ENCODE measurements around the gene PTPRN.
"Not testable (repeated sequence)": the region's sequence is repeated elsewhere in the genome, so short reads cannot be mapped to it uniquely, and the experiment has no call there.

PTPRN gene

DNA sequence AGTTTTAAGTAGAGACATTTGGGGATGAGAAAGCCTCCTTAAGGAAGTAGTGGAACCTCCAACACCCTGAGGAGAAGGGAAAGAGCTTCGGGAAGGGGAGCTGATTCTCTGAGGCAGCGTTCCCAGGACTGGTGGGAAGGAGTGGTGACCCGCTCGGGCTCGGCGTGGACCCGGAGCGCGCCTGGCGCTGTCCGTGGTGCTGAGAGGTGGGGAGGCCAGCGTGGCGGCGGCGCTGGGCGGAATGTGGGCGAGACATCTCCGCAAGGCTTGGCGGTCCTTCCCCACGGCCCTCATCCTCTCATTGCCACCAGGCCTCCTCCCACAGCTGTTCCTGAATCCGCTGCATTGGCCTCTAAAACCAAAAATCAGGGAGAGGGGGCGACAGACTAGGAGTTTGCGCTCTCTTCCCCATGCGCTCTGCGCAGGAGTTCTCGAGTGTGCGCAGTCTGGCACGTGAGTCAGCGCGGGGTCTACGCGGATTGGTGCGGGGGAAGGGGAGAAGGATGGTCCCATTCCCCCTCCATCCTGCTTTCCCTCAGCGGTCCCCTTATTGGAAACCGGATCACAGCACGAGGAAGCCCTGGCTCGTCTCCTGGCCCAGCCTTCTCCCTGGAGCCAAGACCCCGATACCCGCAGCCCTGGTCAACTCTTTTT, 22.5 kb upstream of the PTPRN start:
- DNase-seq (ENCODE audit: extremely low spot score) = no peak
- CTCF ChIA-PET = no interaction called here
- POLR2A ChIA-PET = no interaction called here
- TF ChIP-seq, protein P1, sequence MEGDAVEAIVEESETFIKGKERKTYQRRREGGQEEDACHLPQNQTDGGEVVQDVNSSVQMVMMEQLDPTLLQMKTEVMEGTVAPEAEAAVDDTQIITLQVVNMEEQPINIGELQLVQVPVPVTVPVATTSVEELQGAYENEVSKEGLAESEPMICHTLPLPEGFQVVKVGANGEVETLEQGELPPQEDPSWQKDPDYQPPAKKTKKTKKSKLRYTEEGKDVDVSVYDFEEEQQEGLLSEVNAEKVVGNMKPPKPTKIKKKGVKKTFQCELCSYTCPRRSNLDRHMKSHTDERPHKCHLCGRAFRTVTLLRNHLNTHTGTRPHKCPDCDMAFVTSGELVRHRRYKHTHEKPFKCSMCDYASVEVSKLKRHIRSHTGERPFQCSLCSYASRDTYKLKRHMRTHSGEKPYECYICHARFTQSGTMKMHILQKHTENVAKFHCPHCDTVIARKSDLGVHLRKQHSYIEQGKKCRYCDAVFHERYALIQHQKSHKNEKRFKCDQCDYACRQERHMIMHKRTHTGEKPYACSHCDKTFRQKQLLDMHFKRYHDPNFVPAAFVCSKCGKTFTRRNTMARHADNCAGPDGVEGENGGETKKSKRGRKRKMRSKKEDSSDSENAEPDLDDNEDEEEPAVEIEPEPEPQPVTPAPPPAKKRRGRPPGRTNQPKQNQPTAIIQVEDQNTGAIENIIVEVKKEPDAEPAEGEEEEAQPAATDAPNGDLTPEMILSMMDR (IDR thresholded peaks at IDR 0.05; ENCODE audit: control extremely low read depth, extremely low read depth, low read depth, missing control alignments) = no peak

DNA sequence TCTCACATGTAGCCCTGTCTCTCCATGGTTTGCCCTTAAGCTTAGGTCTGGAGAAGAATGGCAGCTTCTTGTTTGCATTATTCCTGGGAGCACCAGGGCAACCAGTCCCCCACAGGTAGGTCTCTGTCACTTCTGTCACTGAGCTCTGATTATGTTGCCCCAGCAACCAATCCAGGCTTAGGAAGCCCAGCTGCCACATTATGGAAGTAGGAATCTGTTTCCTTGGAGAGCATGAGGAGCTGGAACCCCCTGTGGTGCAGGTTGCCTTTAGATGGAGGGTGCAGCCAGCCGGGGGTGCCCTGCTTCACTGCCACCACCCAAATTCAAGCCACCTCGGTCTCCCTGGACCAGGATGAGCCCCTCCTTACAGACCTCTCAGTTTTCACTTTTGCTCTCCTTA, 18.5 kb upstream of the PTPRN start:
- CTCF ChIA-PET = interaction anchor here (1.6 kb wide), 1 partner anchor 208 kb away, joined by 3 read pairs; no protein-coding TSS in a partner anchor
- TF ChIP-seq, protein P1 (IDR thresholded peaks at IDR 0.05; ENCODE audit: control extremely low read depth, extremely low read depth, low read depth, missing control alignments) = no peak

DNA sequence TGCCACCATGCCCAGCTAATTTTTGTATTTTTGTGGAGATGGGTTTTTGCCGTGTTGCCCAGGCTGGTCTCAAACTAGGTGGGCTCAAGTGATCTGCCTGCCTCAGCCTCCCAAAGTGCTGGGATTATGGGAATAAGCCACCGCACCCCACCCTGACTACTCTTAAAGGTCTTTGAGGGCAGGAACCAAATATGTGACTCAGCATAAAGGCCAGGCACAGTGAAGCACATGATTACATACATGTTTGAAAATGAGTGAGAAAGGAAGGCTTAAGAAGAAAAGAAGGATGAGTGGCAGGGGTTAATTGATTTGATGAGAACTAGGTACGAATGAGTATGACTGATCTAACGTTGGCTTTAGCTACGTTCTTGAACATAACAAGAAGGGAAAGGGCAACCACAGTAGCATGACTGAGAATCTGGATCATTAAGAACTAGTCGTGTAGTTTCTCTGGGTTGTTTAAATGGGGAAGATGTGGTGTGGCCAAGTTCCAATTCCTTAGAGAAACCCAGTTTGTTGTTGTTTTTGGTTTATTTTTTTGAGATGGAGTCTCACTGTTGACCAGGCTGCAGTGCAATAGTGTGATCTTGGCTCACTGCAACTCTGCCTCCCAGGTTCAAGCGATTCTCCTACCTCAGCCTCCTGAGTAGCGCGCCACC, 16.6 kb upstream of the PTPRN start:
- DNase-seq (ENCODE audit: extremely low spot score) = no peak
- TF ChIP-seq, protein P1 (IDR thresholded peaks at IDR 0.05; ENCODE audit: control extremely low read depth, extremely low read depth, low read depth, missing control alignments) = no peak
- ChIA-PET CTCF (no interaction called here), POLR2A (no interaction called here)

More for the DNA sequence above, 18.5 kb upstream of the PTPRN start:
- POLR2A ChIA-PET = no interaction called here
- no peak for DNase-seq (ENCODE audit: extremely low spot score)

DNA sequence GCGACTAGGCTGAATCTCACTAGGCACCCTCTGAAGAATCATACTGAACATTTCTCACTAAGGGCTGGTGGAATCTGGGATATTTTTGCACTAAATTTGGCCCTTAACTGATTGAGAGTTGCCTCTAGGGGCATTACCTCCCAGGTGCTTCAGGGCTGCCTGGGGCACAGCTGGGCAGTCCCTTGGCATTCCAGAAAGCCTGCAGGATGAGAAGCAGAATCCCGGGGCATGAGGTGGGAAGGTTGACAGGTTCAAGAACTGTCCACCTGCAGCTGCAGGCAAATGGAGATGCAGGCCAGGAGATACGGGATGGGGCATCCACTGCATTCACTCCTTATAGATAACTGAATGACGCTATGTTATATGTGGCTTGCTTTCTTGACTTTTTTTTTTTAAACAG, 15.9 kb upstream of the PTPRN start:
- ChIA-PET POLR2A (no interaction called here), CTCF (no interaction called here)
- TF ChIP-seq, protein P1 (IDR thresholded peaks at IDR 0.05; ENCODE audit: control extremely low read depth, extremely low read depth, low read depth, missing control alignments) = no peak
- DNase-seq (ENCODE audit: extremely low spot score) = no peak

DNA sequence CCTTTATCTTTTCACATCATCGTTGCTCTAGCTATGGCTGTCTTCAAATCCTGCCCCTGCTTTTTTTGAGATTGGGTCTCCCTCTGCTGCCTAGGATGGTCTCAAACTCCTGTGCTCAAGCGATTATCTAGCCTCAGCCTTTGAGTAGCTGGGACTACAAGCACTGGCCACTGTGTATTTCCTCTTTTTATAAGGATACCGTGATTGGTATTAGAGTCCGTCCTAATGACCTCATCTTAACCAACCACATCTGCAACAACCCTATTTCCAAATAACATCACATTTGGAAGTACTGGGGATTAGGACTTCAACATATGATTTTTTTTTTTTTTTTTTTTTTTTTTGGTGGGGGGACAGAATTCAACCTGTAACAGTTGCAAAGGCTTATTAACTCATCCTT, 14.2 kb upstream of the PTPRN start:
- ChIA-PET POLR2A (no interaction called here), CTCF (interaction anchor here (0.7 kb wide), 1 partner anchor 24 kb away, joined by 3 read pairs; no protein-coding TSS in a partner anchor)
- TF ChIP-seq, protein P1 (IDR thresholded peaks at IDR 0.05; ENCODE audit: control extremely low read depth, extremely low read depth, low read depth, missing control alignments) = no peak
- no peak for DNase-seq (ENCODE audit: extremely low spot score)

DNA sequence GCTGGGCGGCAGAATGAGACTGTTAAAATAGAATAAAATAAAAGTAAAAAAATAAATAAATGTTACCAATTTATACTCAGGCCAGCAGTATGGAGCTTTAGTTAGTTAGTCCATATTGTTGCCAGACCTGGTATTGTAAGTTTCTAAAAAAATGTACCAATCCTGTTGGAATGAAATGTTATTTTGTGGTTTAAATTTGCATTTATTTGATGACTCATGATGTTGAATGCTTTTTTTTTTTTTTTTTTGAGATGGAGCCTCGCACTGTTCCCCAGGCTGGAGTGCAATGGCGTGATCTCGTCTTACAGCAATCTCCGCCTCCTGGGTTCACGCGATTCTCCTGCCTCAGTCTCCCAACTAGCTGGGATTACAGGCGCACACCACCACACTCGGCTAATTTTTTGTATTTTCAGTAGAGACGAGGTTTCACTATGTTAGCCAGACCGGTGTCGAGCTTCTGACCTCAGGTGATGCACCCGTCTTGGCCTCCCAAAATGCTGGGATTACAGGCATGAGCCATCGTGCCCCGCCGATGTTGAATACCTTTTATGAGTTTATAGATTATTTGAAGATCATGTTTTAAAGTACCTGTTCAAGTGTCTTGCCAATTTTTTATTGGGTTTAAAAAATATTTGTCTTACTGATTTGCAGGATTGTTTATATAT, 5.7 kb upstream of the PTPRN start:
- CTCF ChIA-PET = interaction anchor here (0.8 to 1.9 kb wide), 2 partner anchors 36 to 307 kb away, joined by 3 to 4 read pairs; no protein-coding TSS in a partner anchor
- POLR2A ChIA-PET = no interaction called here
- TF ChIP-seq, protein P1 (IDR thresholded peaks at IDR 0.05; ENCODE audit: control extremely low read depth, extremely low read depth, low read depth, missing control alignments) = no peak
- DNase-seq (ENCODE audit: extremely low spot score) = no peak

DNA sequence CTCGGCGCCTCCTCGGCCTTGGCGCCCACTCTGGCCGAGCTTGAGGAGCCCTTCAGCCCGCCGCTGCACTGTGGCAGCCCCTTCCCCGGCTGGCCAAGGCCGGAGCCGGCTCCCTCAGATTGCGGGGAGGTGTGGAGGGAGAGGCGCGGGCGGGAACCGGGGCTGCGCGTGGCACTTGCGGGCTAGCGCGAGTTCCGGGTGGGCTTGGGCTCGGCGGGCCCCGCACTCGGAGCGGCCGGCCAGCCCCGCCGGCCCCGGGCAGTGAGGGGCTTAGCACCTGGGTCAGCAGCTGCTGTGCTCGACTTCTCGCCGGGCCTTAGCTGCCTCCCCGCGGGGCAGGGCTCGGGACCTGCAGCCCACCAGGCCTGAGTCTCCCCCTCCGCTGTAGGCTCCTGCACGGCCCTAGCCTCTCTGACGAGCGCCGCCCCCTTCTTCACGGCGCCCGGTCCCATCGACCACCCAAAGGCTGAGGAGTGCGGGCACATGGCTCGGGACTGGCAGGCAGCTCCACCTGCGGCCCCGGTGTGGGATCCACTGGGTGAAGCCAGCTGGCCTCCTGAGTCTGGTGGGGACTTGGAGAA, 3.6 kb upstream of the PTPRN start:
- CTCF ChIA-PET = interaction anchor here (1.1 to 3.4 kb wide), 4 partner anchors 12 to 158 kb away, joined by 3 to 28 read pairs (median 6); no protein-coding TSS in a partner anchor
- DNase-seq (ENCODE audit: extremely low spot score); POLR2A ChIA-PET: not testable (repeated sequence)

Measured in GM10248 (cell line).